Kidney epithelial cell (primary cell): ENCODE measurements around the gene CFAP61. TPM values are rescaled to one million over a fixed set of nuclear protein-coding genes. Genes with fewer than 3 reads are reported as not detected.

Experiments
- DNase-seq: peaks from one replicate; pipeline ENCODE4 v3.0.0-alpha.2; 2010; ENCODE audit warnings: low read depth
- H3K27me3 ChIP-seq: 2 replicates; pipeline ENCODE4 v1.6.0; 2011; ENCODE audit warnings: low read length; ENCODE audit not compliant: control insufficient read depth, insufficient read depth
- H3K36me3 ChIP-seq: 2 replicates; pipeline ENCODE4 v1.5.1; 2011; ENCODE audit warnings: low read length; ENCODE audit not compliant: control insufficient read depth, insufficient read depth
- H3K4me3 ChIP-seq: 2 replicates; pipeline ENCODE4 v1.5.1; 2011; ENCODE audit warnings: low read depth, mild to moderate bottlenecking, control low read depth, low read length
- CTCF ChIP-seq: IDR thresholded peaks from 2 replicates; pipeline ENCODE4 v1.5.1; 2011; ENCODE audit warnings: mild to moderate bottlenecking, moderate library complexity, low read length, control low read depth, inconsistent platforms; ENCODE audit not compliant: insufficient read depth, poor library complexity, severe bottlenecking
- total RNA-seq: library from RNA; depleted of rRNA; stranded (reverse); fragments of >200 nt; gene quantifications from 2 replicates; pipeline ENCODE4 v1.2.3, GENCODE V29; 2015

Gene CFAP61
- total RNA-seq, 1 donor from 2014 or later: not detected

- H3K27me3 ChIP-seq: no peaks in the 10 kb centered on the region
Measured at GRCh38 chr20:20331817-20332216, 279.5 kb downstream of the CFAP61 start.

GRCh38 chr20:20333866-20334265 lies 281.5 kb downstream of the CFAP61 start:
- Histone ChIP-seq H3K4me3 (no peak overlapping the region), H3K36me3 (no peaks in the 10 kb centered on the region), H3K27me3 (no peaks in the 10 kb centered on the region)
- no peak for TF ChIP-seq CTCF
- DNase-seq: no peak

More at GRCh38 chr20:20331817-20332216, 279.5 kb downstream of the CFAP61 start:
- no peak overlapping the region for H3K4me3 ChIP-seq
- no peak for TF ChIP-seq CTCF
- DNase-seq: no peak
- H3K36me3 ChIP-seq: no peaks in the 10 kb centered on the region

- Histone ChIP-seq H3K27me3 (no peaks in the 10 kb centered on the region), H3K36me3 (no peaks in the 10 kb centered on the region), H3K4me3 (no peak overlapping the region)
- no peak for TF ChIP-seq CTCF
- DNase-seq: no peak
Measured at GRCh38 chr20:20334489-20334888, 282.2 kb downstream of the CFAP61 start.

DNA sequence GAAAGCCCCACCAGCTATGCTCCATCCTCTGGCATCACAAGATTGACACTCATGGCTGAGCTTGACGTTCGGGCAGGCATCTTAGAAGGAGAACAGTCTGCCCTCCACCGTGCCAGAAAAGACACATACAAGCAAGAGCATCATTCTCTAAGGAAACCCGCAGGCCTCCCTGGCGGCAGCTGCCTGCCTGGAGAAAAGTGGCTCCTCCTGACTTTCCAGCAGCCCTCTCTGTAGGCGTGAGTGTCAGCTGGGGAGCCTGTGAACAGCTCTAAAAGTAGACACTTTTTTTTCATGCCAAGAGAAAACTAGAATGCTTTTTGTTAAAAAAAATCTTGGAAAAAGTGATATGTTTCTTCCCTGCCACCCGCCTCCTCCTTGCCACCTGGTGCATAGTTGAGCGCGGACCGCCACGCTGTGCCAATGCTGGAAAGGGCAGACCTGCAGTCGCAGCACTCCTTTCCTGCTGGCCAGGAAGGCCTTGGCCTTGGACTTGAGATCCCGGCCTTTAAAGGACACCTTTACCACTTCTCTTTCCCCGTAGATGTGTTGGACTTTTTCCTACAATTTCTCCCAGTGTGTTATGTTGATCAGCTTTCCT lies 285.9 kb downstream of the CFAP61 start:
- no peak for TF ChIP-seq CTCF
- no peak for DNase-seq
- Histone ChIP-seq H3K27me3 (no peaks in the 10 kb centered on the region), H3K4me3 (no peak overlapping the region), H3K36me3 (no peaks in the 10 kb centered on the region)

GRCh38 chr20:20340443-20340842 lies 288.1 kb downstream of the CFAP61 start:
- no peak for DNase-seq
- Histone ChIP-seq H3K4me3 (no peak overlapping the region), H3K36me3 (no peaks in the 10 kb centered on the region), H3K27me3 (no peaks in the 10 kb centered on the region)
- TF ChIP-seq CTCF: no peak

DNA sequence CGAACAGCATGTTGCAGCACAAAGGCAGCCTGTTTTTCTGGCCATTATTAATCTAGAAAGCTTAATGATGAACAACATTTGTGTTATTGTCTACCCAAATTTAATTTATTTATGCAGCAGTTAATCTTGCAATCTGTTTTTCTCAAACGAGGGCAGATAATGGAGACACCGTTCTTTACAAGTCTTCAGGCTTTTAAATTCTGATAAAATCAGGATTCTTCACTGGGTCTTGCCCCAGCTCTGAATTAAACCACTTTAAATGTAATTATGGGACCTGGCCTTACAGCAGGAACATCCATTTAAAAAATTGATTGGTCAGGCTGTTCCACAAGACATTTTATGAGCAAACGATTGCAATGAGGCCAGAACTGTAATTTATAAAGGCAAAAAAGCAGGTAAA lies 289.0 kb downstream of the CFAP61 start:
- H3K4me3 ChIP-seq: no peak overlapping the region
- no peaks in the 10 kb centered on the region for H3K36me3 ChIP-seq
- no peak for TF ChIP-seq CTCF
- no peaks in the 10 kb centered on the region for H3K27me3 ChIP-seq
- DNase-seq: no peak
